Left kidney (tissue), 2 donors: ENCODE data around the gene BRSK2. TPM values are rescaled to one million over a fixed set of nuclear protein-coding genes. Genes with fewer than 3 reads are reported as not detected.
"Not testable (repeated sequence)": the region's sequence is repeated elsewhere in the genome, so short reads cannot be mapped to it uniquely, and the experiment has no call there.

Experiments used
- DNase-seq: peaks from one replicate; pipeline ENCODE4 v3.0.0-alpha.2; 2013
- polyA plus RNA-seq: library from polyadenylated mRNA; unstranded; fragments of 120-200 nt; gene quantifications from one replicate; pipeline ENCODE4 v1.2.1, GENCODE V29; 2013; ENCODE audit not compliant: insufficient read length

Gene BRSK2
- polyA plus RNA-seq, 1 donor = 0.90 TPM

DNA sequence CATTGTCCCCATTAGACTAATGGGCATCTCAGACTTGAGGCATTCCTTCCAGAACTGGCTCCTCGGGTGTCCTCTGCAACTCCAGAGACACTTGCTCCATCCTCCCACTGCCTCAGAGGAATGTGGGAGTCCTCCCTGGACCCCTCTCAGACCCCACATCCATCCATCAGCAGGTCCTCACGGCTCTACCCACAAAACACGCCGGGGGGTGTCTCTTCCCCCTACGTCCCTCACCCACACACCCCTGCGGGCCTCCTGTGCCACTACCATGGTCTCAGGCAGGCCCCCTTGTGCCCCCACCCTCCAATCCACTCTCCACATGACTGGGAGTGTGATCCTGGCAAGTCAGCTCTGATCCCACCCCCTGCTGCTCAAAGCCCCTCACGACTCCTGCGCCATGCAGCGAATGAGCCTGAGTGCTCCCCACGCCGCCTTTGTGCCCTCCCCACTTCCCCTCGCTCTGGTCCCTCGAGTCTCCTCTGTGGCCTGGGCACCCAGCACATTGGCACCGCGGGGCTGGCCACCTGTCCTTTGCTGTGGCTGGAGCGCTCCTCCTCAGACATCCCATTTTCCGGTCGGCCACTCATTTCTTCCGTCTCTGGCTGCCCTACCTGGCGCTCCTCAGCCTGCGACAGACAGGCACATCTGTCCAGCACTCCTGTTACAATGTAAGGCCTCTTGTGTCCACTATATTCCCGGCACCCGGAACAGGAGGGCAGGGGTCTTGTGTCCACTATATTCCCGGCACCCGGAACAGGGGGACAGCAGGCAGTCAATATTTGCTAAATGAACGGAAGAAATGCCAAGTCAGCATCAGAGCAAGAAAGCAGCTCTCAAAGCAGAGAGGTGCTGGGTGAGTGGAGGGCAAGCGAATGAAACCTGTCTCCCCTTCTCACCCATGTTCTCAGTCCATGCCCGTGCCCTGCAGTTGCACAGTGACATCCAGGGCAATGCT lies 111.0 kb downstream of the BRSK2 start:
- no peak for DNase-seq

DNA sequence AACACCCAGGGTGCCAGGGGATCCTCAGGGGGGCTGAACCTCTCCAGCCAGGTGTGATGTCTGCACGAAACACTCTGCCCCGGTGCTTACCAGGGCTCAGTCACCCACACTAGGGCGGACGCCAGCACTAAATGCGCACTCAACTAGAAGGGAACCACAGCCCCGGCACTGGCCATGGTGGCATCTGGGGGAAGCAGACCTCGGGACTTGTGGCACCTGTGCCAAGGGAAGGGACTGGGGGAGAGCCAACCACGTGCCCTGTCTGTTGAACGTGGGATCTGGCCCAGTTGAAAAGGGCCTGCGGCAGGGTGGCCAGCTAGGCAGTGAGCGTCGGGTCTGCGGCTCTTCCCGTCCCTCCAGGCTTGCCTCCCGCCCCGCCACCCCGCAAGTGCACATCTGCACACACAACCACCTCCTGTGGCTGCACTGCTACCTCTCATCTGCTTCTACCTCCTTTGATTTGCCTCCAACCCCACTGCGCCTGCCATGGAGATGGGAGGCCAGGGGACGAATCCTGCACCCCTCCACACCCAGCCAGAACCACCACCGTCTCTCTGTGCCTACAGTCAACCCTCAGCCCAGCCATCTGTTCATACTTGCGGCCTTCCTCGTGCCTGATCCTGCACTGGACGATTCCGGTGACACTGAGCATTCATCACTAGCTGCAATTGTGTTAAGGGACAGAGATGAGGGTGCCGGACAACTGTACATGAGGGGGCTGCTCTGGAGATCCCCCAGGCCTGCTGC lies 111.9 kb downstream of the BRSK2 start:
- DNase-seq = no peak

DNA sequence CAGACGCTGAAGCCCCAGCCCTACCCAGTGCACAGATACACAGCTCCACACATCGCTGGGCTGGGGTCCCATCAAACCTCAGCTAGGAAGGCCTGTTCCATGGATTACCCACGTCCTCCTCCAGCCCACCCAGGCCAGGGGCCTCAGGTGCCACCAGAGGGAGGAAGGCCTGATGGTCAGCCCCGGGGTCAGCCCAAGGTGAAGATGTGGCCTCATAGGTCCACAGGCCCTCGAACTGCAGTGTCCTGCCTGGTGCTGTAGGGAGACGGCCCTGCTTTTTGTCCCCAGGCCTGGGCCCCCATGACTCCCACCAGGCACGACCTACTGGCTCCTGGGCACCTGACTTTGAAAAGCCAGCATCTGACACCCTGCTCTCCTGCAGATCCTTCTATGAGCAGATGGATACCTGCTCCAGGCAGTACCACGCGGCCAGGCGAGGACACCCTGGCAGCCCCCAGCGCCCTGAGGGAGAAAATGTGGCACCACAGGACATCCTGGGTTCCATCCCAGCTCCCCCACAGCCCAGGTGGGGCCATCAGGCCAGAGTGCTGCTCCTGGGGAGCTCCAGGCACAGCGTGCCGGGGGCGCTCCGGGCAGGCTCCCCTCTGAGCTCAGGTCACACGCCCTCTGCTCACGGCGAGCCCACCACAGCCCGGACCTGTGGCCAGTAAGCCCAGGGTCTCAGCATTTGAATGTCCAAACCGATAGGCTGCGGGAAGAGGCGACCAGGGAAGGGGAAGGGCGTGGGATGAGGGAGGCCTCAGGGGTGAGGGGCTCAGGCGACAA lies 112.6 kb downstream of the BRSK2 start:
- DNase-seq = no peak

DNA sequence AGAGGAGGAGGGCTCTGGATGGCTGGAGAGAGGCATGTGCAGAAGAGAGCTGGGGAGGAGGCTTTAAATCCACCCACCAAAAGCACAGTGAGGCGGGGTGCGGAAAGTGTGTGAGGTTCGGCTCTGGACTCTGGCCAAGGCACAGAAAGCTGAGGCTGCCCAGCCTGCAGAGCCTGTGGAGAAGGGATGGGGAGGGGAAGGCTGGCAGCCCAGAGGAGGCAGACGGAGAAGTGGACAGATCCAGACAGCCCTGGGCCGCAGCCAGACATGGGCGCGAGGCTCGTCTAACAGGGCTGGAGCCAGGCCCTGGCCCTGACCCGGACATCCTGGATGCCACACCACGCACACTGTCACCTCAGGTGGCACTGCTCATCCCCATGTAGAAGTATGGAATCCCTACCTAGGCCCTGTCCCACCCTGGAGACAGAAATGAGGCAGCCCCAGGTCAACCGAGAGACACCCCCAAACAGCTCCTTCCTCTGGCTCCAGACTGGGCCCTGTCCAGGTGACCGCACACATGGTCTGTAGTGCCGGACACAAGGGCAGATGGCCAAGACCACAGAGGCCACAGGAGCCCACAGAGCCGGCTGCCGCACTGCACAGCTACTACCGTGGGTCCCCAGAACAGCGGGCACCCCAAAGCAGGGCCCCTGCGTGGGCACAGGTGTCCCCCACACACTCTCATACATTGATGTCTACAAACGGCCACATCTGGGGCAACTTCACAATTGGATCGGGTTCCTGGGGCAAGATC lies 113.4 kb downstream of the BRSK2 start:
- no peak for DNase-seq

DNA sequence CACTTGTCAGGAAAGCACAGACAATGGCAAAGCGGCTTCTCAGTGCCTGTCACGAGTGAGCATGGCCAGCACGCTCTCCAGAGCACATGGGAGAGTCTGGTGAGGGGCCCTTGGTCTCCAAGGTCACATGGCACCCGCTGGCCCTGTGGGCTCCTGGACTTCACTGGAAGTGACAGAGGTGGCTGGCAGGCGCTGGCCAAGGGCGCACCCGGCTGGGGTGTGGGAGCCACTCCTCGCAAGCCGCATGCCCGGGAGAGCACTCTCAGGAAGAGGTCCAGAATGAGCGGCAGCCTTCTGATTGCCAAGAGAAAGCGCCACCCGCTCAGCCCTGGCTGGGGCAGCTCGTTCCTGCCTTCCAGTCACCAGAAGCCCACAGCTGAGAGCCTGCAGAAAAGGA lies 114.0 kb downstream of the BRSK2 start:
- no peak for DNase-seq

DNA sequence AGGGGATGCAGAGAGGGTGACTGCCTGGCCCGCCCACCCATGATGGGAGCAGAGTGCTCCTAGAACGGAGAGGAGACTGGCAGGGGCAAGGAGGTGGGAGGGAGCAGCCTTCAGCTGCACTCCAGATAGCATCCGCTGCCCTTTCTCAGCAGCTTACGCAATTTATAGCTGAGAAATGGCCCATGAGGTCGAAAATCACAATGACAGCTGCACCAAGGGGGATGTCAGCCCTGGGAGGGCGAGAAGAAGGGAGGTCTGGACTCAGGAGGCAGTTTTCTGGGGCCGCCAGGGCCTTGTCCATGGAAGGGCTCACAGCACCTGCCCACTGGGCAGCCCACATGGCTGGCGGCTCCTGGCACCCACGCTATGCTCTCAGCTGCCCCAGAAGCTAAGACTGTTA lies 114.4 kb downstream of the BRSK2 start:
- no peak for DNase-seq

DNA sequence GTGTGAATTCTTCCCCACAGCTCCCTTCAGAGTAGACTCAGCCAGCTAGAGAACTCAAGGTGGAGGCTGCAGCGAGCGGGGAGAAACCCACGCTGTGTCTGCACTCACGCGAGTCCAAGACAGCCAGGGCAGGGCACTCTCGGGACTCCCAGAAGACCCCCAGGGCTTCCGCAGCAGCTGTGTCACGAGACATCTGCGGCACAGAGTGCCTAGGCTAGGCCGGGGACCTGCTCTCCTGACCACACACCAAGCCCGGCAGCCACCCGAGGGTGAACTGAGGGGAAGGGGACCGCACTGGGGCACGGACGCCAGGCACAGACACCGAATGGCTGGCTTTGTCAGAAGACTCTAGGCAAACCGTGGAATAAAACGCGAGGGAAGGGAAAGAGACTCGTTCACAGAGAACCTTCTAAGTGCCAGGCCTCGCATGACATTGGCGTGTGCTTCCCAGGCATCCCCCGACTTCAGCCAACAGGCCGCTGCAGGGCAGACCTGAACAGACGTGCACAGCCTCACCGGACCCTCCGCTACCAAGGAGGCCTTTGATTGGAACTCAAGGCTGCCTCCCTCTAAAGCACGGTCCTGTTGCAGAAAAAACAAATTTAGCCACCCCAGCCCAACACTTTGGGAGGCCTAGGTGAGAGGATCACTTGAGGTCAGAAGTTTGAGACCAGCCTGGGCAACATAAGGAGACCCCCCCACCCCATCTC lies 115.0 kb downstream of the BRSK2 start:
- no peak for DNase-seq

DNA sequence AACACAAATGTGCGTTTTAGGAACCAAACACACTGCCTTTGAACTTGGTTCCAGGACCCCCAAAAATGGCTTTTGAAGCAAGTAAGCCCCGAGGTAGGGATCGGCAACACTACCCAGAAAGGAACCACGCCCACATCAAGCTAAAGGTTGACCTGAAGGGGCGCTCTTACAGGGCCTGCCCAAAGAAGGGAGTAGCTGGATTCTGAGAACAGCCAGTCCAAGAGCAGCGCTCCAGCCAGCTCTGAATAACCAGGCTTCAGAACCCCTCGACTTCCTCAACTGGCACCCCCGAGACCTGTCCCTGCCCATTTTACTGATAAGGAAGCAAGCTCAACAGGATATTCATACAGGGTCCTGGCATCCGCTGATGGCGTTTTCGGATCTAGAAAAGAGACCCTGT lies 115.7 kb downstream of the BRSK2 start:
- no peak for DNase-seq

DNA sequence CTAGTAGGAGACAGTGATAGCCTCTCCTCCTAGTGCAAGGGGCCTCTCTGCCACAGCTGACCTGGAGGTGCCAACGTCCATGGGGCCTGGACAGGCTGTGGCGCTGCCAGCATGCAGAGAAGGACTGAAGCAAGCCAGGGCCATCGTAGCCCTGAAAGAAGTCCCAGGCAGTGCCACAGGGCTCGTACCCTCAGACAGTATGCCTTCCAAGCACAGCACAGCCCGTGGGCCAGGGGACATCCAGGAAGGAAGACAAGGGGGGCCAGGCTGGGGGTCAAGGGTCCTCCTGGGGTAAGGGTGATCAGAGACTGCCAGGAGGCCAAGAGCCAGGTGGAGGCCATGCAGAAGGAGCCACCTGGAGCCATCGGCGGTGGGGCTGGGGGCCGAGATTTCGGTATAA lies 117.2 kb downstream of the BRSK2 start:
- DNase-seq = no peak

DNA sequence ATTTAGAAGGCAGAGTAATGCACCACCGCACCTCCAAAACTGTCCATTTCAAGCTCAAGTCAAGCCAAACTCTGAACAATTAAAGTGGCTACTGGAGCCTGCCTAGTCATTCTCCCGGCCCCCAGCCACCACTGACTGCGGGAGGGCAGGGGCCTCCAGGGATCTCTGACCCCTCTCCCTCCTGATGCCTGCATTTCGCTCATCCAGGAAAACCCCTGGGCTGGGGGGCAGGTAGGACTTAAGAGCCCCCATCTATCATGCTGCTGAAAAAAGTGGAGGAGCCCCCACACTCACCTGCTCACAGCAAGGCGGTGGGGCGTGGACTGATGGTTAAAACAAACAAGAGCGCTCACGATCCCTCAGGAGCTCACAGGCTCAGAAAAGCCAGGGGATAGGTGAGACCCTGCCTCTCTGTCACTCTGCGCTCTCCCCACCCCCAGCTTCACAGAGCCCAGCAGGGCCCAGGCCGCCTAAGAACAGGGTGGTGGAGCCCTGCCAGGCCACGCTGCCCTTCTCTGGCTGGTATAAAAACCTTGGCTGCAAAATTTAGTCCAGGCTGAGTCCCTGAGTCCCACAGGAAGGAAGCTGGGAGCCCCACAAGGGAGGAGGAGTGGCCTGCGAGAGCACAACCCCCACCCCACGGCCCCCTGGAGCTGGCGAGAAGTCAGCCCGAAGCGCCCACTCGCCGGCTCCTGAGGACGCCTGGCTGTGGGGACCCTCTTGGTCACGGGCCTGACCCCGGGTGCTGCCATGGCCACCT lies 117.8 kb downstream of the BRSK2 start:
- no peak for DNase-seq

DNA sequence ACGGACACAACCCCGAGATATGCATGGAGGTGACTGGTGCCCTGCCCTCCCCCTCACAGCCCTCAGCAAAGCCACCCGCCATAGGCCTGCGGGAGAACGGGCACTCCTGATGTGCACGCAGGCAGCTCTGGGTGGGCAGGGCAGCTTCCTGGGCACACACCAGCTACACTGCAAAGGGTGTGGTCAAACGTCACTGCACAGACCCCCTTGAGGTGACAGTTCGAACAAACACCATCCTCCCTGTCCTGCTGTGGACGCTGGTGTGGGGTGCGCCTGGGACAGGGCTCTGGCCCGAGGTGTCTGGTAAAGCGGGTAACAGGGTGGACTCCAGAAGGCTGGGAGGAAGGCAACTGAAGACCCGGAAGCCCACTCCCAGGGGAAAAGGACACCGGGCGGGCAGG lies 118.8 kb downstream of the BRSK2 start:
- DNase-seq = no peak

DNA sequence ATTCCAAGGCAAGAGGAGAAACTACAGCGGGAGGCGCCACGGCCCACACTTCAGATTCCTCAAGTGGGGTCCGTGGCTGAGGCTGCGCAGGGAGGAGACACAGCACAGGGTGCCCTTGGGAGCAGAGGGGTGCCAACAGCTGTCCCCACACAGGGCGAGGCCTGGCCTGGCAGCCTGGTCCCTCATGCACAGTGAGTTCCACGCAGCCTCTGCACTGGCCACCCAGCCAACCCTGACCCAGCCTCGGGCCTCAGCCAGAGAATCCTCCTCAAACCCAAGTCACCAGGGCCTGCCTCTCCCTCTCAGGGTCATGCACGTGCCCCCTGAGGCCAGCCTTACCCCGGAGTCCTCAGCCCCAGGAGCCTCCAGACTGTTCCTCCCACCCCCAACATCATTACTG lies 119.3 kb downstream of the BRSK2 start:
- DNase-seq = no peak

DNA sequence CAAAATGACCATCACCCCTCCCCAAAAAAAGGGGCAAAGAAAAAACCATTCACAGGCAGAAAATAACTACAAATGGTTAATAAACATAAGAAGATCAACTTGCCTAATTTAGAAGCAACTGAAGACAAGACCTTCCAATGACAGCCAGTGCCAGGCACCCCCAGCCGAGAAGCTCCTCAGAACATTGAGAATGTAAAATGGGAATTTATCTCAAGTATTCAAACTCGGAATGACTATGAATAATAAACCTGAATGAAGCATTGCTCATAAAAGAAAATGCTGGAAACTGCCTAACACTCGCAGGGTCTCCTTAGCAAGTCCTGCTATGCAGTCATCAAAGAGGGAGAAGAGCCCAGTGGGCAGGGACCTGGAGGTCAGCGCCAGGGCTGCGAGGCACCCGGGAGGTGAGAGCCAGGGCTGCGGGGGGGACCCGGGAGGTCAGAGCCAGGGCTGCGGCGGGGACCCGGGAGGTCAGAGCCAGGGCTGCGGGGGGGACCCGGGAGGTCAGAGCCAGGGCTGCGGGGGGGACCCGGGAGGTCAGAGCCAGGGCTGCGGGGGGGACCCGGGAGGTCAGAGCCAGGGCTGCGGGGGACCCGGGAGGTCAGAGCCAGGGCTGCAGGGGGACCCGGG lies 120.0 kb downstream of the BRSK2 start:
- no peak for DNase-seq

DNA sequence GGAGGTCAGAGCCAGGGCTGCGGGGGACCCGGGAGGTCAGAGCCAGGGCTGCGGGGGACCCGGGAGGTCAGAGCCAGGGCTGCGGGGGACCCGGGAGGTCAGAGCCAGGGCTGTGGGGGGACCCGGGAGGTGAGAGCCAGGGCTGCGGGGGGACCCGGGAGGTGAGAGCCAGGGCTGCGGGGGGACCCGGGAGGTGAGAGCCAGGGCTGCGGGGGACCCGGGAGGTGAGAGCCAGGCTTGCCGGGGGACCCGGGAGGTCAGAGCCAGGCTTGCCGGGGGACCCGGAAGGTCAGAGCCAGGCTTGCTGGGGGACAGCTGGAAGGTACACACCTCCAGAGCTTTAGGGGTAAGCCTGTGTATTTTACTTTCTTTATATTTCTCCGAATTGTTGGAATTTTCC lies 120.6 kb downstream of the BRSK2 start:
- not testable (repeated sequence) for DNase-seq

DNA sequence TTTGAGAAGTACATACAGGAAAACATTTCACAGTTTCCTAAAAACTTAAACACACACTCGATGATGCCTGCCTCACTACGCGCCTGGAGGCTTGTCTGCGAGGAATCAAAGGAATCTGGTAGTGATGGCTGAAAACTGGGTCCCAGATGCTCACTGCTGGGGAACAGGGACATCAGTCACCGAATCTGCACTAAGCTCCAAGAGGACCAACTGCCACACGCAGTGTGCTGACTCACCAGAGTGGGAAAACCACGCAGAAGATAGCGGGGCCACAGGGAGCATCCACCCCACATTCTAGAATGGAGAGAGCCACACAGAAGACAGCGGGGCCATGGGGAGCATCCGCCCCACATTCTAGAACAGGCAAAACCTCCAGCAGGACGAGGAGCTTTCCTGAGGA lies 121.2 kb downstream of the BRSK2 start:
- DNase-seq = no peak

DNA sequence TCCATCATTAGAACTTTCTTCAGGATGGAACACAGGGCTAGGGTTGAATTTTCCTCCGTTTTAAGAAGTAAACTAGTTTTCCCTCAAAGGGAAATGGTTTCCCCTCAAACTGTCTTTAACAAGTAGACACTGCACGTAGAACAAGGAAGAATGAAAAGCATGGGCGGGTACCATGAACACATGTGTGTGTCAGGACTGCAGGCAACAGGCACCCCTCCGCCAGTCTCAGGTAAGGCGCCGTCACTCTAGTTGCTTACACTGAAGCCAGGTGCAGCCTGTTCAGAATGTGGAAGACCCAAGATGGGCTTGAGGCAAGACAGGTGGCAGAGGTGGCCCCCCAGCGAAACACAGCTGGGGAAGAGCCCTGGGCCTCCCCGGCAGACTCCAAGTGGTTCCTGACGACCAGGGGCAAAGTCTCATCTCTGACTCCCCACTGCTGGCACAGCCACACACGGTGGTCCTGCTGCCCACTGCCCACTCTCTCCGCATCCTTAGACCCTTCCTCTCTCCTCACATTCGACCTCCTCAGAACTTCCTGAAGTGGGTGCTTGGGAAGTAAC lies 122.3 kb downstream of the BRSK2 start:
- DNase-seq = no peak
